Adrenal gland (tissue), 5 donors: ENCODE results near the gene TSHB.

Experiments used
- CTCF ChIP-seq, 6 experiments: fragments of 450-650 bp in 4 of 6; fragments of 200-600 bp in 2 of 6; sonication (generic) in 1 of 6; IDR thresholded peaks; 1 replicate in 5 of 6; 2 replicates in 1 of 6; pipeline versions ENCODE4 v1.5.1 to v1.8.0; 2016 to 2021; ENCODE audit warnings: antibody characterized with exemption in 6 of 6, mild to moderate bottlenecking in 2 of 6, moderate library complexity in 1 of 6
- POLR2A ChIP-seq, 2 donors: fragments of 450-650 bp; IDR thresholded peaks; one replicate each; pipeline ENCODE4 v1.6.1; 2017; ENCODE audit warnings: antibody characterized with exemption in 2 of 2, mild to moderate bottlenecking in 2 of 2, moderate library complexity in 1 of 2
- donor health status: DM: no; HTN: no; CAD: no.

GRCh38 chr1:115068826-115069585 is 39.4 kb downstream of the TSHB start:
- TF ChIP-seq POLR2A (IDR thresholded peaks at IDR 0.05) (no peak), CTCF (IDR thresholded peaks at IDR 0.05) (no peak)
